Endothelial cell of umbilical vein (primary cell): ENCODE measurements around the gene JARID2. TPM values are rescaled to one million over a fixed set of nuclear protein-coding genes. Genes with fewer than 3 reads are reported as not detected.

ENCODE experiments used
- BruUV-seq: library from RNA; stranded (reverse); fragments of 400-500 nt; replicated peaks from 2 replicates; lab custom pipeline; 2021; lab: Mats Ljungman, UMichigan
- CTCF ChIA-PET: fragments of 300-600, 350-600 bp; sonication (Branson Sonifier 250); formaldehyde crosslinking; loops from one replicate; lab custom pipeline; 2021; ENCODE audit warnings: antibody characterized with exemption, inconsistent platforms; lab: Charles Lee
- POLR2A ChIA-PET: fragments of 300-600, 350-600 bp; sonication (Branson Sonifier 250); formaldehyde crosslinking; loops from one replicate; lab custom pipeline; 2021; ENCODE audit warnings: antibody characterized with exemption, inconsistent platforms; lab: Charles Lee
- DNase-seq: peaks from one replicate; pipeline ENCODE4 v3.0.0-alpha.2; 2011; ENCODE audit warnings: low read depth, low spot score
- FAIRE-seq: peaks from 2 replicates; lab custom pipeline; 2011; peaks lifted over from hg19 to GRCh38; lab: Jason Lieb, UNC
- H2AFZ ChIP-seq: 2 replicates; pipeline ENCODE4 v1.6.0; 2012; ENCODE audit warnings: low read depth, low read length, control low read depth, inconsistent platforms
- H3K27ac ChIP-seq: 2 replicates; pipeline ENCODE4 v1.5.1; 2011; ENCODE audit warnings: low read depth, mild to moderate bottlenecking, control low read depth, low read length, moderate library complexity; ENCODE audit not compliant: insufficient read depth
- H3K27me3 ChIP-seq, 2 experiments: 2 replicates each; pipeline versions ENCODE4 v1.6.0 to v1.6.1; 2011; ENCODE audit warnings: low read length in 2 of 2, mixed read lengths in 1 of 2; ENCODE audit not compliant: control insufficient read depth in 2 of 2, insufficient read depth in 2 of 2
- H3K36me3 ChIP-seq, 2 experiments: 2 replicates in 1 of 2; 3 replicates in 1 of 2; pipeline ENCODE4 v1.5.1; 2011; ENCODE audit warnings: low read length in 2 of 2, mild to moderate bottlenecking in 1 of 2, moderate library complexity in 1 of 2; ENCODE audit not compliant: control insufficient read depth in 2 of 2, insufficient read depth in 2 of 2; ENCODE audit errors: extremely low read depth in 1 of 2
- H3K4me1 ChIP-seq: 3 replicates; pipeline ENCODE4 v1.5.1; 2011; ENCODE audit warnings: mild to moderate bottlenecking, low read length; ENCODE audit not compliant: control insufficient read depth, insufficient read depth; ENCODE audit errors: extremely low read depth
- H3K4me2 ChIP-seq: 2 replicates; pipeline ENCODE4 v1.6.1; 2011; ENCODE audit warnings: low read length, control low read depth, mixed read lengths; ENCODE audit not compliant: insufficient read depth
- H3K4me3 ChIP-seq, 3 experiments: fragments of 200-600 bp in 1 of 3; sonication (generic), shearing (Covaris generic) in 1 of 3; replicated peaks in 1 of 3; 2 replicates each; pipeline ENCODE4 v1.5.1; 2011 to 2016; ENCODE audit warnings: control low read depth in 3 of 3, low read length in 3 of 3, mild to moderate bottlenecking in 2 of 3, inconsistent platforms in 1 of 3, low read depth in 1 of 3, moderate library complexity in 1 of 3; ENCODE audit not compliant: insufficient read depth in 1 of 3
- H3K79me2 ChIP-seq: 2 replicates; pipeline ENCODE4 v1.6.0; 2012; ENCODE audit warnings: low read length, inconsistent platforms; ENCODE audit not compliant: control insufficient read depth, insufficient read depth
- H3K9ac ChIP-seq: replicated peaks from 2 replicates; pipeline ENCODE3; 2011; ENCODE audit warnings: low read length, control low read depth; ENCODE audit not compliant: insufficient read depth; ENCODE audit errors: extremely low read depth
- H3K9me1 ChIP-seq: replicated peaks from 3 replicates; pipeline ENCODE4 v1.6.0; 2011; ENCODE audit warnings: mild to moderate bottlenecking, low read length; ENCODE audit not compliant: control insufficient read depth, insufficient read depth; ENCODE audit errors: extremely low read depth
- H3K9me3 ChIP-seq: replicated peaks from 2 replicates; pipeline ENCODE4 v1.5.1; 2012; ENCODE audit warnings: low read length, inconsistent platforms; ENCODE audit not compliant: control insufficient read depth, insufficient read depth
- H4K20me1 ChIP-seq: replicated peaks from 2 replicates; pipeline ENCODE3; 2011; ENCODE audit warnings: mild to moderate bottlenecking, low read length; ENCODE audit not compliant: control insufficient read depth, insufficient read depth; ENCODE audit errors: extremely low read depth
- EZH2 ChIP-seq: IDR thresholded peaks from 2 replicates; pipeline ENCODE4 v1.6.1; 2012; ENCODE audit warnings: borderline replicate concordance, low read depth, mild to moderate bottlenecking, moderate library complexity, low read length, inconsistent platforms; ENCODE audit not compliant: severe bottlenecking
- FOS ChIP-seq: IDR thresholded peaks from 2 replicates; pipeline ENCODE4 v1.6.1; 2011; ENCODE audit warnings: mild to moderate bottlenecking, low read length, moderate library complexity, borderline replicate concordance; ENCODE audit not compliant: insufficient read depth
- GATA2 ChIP-seq: IDR thresholded peaks from 2 replicates; pipeline ENCODE4 v1.7.0; 2011; ENCODE audit warnings: low read depth, mild to moderate bottlenecking, moderate library complexity, mixed read lengths, low read length; ENCODE audit not compliant: insufficient read length, insufficient read depth
- JUN ChIP-seq: IDR thresholded peaks from 2 replicates; pipeline ENCODE4 v1.6.1; 2011; ENCODE audit warnings: borderline replicate concordance, low read depth; ENCODE audit not compliant: insufficient read length, insufficient read depth
- MYC ChIP-seq: IDR thresholded peaks from one replicate; pipeline ENCODE4 v1.6.1; 2011; ENCODE audit warnings: mild to moderate bottlenecking, low read depth, low read length
- POLR2A ChIP-seq: IDR thresholded peaks from 2 replicates; pipeline ENCODE4 v1.6.1; 2012; ENCODE audit warnings: low read depth, mild to moderate bottlenecking, control low read depth, low read length
- POLR2AphosphoS5 ChIP-seq: IDR thresholded peaks from 2 replicates; pipeline ENCODE4 v1.6.1; 2012; ENCODE audit warnings: low read depth, mild to moderate bottlenecking, control low read depth, low read length, moderate library complexity; ENCODE audit not compliant: insufficient read depth
- dilution Hi-C: fragments of 300-500 bp; cut with MboI; formaldehyde crosslinking; loops from one replicate; pipeline ENCODE4 v1.15.0; 2019; ENCODE audit warnings: low sequenced_read_pairs; ENCODE audit not compliant: extremely low pct_ligation_motif_present
- intact Hi-C: fragments of 100-400 bp; cut with micrococcal nuclease; formaldehyde crosslinking; loops from one replicate; pipeline ENCODE4 v1.10.0; 2022
- polyA plus RNA-seq, 4 experiments: library from polyadenylated mRNA; depleted of rRNA in 3 of 4; stranded (reverse) in 3 of 4; unstranded in 1 of 4; fragments of >200 nt; gene quantifications; 2 replicates each; pipeline versions ENCODE4 v1.2.1 to v1.2.3, GENCODE V29; 2011 to 2012; ENCODE audit warnings: missing spikeins in 1 of 4
- total RNA-seq: library from RNA; stranded (reverse); gene quantifications from 2 replicates; pipeline ENCODE4 v1.2.3, GENCODE V29; 2021
- TF ChIP-seq, protein P1 (sequence below): IDR thresholded peaks from 2 replicates; pipeline ENCODE4 v1.6.1; 2011; ENCODE audit not compliant: insufficient read depth, insufficient read length
- TF ChIP-seq, protein P2 (sequence below), 2 donors: IDR thresholded peaks; 1 replicate in 1 of 2; 2 replicates in 1 of 2; pipeline ENCODE4 v1.5.1; 2011; ENCODE audit warnings: low read length in 2 of 2, mild to moderate bottlenecking in 2 of 2, moderate library complexity in 2 of 2, control low read depth in 1 of 2, inconsistent platforms in 1 of 2, low read depth in 1 of 2; ENCODE audit not compliant: insufficient read depth in 1 of 2; ENCODE audit errors: extremely low read depth in 1 of 2

JARID2 gene
- total and polyA plus RNA-seq, 2 donors (not counting 3 experiments of a cell fraction or from before 2014, with no cell fraction given), result 2.9 to 10.6 TPM

DNA sequence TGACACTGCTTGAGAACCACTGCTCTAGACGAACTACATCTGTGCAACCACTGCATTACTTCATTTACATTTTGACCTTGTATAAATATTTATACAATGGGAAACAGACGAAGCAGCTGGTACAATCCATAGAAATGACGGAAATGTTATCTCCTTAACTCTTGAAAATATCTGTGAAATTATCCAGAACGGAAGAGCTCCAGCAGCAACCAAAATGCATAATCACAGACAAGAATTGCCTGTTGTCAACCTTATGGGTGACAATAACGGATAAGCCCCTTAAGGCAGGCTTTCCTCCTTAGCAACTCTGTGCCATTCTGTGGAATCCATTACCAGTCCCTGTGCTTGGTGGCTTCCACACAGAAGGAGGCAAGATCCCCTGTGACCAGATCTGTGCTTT is 301.5 kb downstream of the JARID2 start:
- TF ChIP-seq JUN (no peak), MYC (no peak), EZH2 (no peak), GATA2 (no peak), POLR2AphosphoS5 (no peak), POLR2A (no peak), FOS (no peak)
- TF ChIP-seq, protein P1, sequence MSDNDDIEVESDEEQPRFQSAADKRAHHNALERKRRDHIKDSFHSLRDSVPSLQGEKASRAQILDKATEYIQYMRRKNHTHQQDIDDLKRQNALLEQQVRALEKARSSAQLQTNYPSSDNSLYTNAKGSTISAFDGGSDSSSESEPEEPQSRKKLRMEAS, result no peak
- TF ChIP-seq, protein P2, sequence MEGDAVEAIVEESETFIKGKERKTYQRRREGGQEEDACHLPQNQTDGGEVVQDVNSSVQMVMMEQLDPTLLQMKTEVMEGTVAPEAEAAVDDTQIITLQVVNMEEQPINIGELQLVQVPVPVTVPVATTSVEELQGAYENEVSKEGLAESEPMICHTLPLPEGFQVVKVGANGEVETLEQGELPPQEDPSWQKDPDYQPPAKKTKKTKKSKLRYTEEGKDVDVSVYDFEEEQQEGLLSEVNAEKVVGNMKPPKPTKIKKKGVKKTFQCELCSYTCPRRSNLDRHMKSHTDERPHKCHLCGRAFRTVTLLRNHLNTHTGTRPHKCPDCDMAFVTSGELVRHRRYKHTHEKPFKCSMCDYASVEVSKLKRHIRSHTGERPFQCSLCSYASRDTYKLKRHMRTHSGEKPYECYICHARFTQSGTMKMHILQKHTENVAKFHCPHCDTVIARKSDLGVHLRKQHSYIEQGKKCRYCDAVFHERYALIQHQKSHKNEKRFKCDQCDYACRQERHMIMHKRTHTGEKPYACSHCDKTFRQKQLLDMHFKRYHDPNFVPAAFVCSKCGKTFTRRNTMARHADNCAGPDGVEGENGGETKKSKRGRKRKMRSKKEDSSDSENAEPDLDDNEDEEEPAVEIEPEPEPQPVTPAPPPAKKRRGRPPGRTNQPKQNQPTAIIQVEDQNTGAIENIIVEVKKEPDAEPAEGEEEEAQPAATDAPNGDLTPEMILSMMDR (IDR thresholded peaks at IDR 0.05; ENCODE audit: extremely low read depth in 1 of 2, insufficient read depth in 1 of 2, low read depth in 1 of 2, low read length in 2 of 2), result no peak
- Histone ChIP-seq H3K4me3 (peak overlapping the region in 1 of 3 experiments; percentile 12), H3K27me3 (no peaks in the 10 kb centered on the region), H4K20me1 (no peaks in the 10 kb centered on the region), H3K4me2 (peak overlapping the region; percentile 56), H3K9me1 (no peaks in the 10 kb centered on the region), H3K4me1 (peaks cover 32% of the 10 kb centered on the region), H2AFZ (no peak overlapping the region), H3K9ac (no peak overlapping the region), H3K36me3 (no peaks in the 10 kb centered on the region), H3K27ac (peak overlapping the region; percentile 43), H3K9me3 (no peaks in the 10 kb centered on the region), H3K79me2 (no peaks in the 10 kb centered on the region)
- dilution Hi-C loops (no loop called here), intact Hi-C loops (no loop called here)
- FAIRE-seq (peak; percentile 35), DNase-seq (peak; percentile 53)
- ChIA-PET CTCF (no interaction called here), POLR2A (no interaction called here)
- no TSS peak for BruUV-seq
